GM21526 (cell line): ENCODE measurements around the gene SDC1.
"Not testable (repeated sequence)": the region's sequence is repeated elsewhere in the genome, so short reads cannot be mapped to it uniquely, and the experiment has no call there.

ENCODE experiments used
- ATAC-seq: cut with Tn5 transposase; IDR thresholded peaks from one replicate; pipeline ENCODE4 v1.9.1; 2021; ENCODE audit warnings: moderate library complexity; ENCODE audit not compliant: unreplicated experiment, low FRiP score

The SDC1 gene, protein sequence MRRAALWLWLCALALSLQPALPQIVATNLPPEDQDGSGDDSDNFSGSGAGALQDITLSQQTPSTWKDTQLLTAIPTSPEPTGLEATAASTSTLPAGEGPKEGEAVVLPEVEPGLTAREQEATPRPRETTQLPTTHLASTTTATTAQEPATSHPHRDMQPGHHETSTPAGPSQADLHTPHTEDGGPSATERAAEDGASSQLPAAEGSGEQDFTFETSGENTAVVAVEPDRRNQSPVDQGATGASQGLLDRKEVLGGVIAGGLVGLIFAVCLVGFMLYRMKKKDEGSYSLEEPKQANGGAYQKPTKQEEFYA

DNA sequence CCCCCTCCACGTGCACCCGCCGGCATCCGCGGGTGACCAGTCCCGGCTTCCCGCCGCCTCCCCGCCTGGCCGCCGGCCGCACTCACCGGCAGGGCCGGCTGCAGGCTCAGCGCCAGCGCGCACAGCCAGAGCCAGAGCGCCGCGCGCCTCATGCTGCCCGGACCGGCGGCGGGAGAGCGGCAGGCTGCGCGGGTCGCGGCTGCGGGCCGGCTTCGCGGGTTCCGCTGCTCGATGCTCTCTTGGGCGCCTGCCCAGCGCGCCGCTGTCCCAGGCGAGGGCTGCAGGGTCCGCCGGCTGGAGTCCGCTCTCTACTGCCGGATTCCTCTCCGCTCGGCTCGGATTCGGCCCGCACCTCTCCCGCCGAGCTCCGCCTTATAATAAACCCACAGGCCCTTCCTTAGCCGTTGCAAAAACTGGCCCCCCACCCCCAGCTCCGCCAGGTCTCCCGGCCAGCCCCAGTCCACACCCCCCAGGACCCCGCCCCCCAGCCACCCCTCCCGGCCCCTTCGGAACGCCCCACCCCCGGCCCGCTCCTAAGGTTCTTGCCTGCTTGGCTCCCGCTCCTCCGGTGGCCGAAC, at the start of gene SDC1:
SDC1 (minus strand) TSS at position 415 of the 578 bp plus-strand sequence; CDS start at position 152, 263 bp downstream.
- peak; percentile 11 for ATAC-seq

DNA sequence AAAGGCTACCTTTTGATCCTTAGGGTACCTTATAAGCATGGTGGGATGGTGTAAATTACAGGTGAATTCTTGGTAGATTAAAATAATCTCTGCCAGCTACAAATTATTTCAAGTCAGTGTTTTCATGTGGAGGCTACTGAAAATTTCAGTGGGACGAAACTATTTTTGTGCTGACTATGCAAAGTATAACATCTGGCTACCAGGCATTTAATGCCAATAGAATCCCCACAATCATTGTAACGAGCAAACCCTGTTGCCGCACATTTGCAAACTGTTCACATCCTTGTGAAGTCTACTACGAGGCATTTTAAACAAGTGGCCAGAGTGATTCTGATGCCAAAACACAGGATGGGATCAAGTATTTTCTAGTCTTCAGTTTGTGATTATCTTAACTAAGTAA, 48.1 kb upstream of the SDC1 start:
- ATAC-seq, result no peak

DNA sequence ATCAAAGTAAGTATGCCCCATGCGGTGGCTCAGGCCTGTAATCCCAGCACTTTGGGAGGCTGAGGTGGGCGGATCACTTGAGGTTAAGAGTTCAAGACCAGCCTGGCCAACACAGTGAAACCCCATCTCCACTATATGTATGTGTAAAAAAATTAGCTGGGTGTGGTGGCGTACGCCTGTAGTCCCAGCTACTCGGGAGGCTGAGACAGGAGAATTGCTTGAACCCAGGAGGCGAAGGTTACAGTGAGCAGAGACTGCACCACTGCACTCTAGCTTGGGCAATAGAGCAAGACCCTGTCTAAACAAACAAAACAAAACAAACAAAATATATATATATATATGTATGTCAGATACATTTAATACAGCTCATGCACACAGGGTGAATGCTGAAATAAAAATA, 43.4 kb upstream of the SDC1 start:
- not testable (repeated sequence) for ATAC-seq

DNA sequence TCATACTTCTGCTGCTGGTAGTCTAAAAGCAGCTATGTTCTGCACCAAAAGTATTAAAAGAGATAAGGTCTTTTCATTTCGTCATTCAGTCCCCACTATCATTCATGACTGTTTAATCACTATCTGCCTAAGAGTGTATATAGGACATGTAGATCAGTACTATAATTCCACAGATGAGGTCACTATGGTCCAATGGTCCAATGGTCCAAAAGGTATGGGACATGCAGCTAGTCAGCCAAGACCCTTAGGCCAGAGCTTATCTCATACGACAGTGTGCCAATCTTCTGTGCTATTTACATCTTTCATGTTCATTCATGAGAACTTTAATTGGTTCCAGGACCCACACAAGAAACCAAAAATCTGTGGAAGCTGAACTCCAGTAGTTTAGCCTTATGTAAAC, 42.6 kb upstream of the SDC1 start:
- ATAC-seq, result no peak

DNA sequence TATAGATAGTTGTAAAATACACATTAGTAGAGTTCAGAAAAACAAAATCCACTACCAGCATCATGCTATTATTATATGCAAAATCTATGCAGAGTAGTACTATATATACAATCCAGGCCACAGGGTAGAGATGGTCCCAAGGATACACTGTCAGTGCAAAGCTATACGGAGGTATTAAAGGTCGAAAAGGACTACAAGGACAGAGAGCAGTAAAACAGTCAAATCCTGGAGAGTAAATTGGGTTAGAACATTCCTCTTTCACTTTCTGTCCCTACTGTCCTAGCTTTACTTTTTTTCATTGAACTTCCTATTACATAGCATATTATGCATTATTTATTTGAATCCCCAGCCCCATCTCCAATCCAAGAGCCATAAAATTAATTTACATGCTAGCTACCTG, 39.7 kb upstream of the SDC1 start:
- ATAC-seq, result no peak

DNA sequence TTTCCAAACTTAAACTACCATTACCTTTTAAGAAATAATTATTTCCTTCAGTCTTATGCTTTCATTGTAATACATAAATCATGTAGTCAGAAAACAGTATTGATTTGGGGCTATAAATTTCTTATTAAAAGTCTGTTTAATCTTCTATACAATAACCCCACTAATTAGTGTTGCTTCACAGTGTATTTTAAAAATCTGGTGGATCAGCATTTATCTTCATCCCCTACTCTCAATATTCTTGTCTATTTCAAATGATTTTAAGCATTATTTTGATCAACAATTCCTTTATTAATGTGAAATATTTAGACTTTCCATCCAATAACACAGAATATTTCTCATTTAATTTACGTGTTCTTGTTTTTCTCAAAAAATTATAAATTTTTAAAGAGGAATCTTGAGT, 32.5 kb upstream of the SDC1 start:
- no peak for ATAC-seq

DNA sequence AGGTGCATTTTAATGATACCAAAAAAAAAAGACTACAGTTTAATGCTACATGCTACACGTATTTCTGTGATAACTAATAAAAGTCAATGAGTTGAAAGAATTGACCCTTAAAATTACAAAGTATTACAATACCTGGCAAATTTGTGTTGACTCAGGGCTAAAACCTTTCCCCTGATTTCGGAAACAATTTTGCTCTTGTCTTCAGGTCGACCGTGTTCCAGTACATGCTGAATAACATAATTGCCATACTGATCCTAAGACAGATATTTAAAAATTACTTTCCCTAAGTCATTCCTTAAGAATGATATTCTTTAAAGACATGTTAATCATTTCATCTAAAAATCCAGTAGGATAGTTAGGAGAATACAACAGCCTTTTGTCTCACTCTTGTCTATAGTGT, 29.8 kb upstream of the SDC1 start:
- ATAC-seq, result no peak

DNA sequence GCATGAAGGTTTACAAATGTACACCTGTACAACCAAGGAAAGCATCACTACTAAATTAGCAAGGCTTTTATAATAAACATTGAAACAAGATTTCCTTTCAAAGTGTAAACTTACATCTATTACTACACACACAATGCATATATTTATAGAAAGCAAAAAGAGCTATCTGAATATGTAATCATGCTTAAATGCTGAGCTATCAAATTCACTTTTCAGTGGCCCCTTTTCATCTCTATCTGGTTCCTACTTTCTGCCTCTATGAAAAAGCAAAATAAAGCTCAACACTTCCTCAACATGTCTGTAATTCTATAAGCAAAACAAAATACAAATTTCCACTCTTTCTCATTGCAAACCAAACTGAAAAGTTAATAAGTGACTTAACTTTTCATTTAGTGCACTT, 25.5 kb upstream of the SDC1 start:
- ATAC-seq, result no peak

DNA sequence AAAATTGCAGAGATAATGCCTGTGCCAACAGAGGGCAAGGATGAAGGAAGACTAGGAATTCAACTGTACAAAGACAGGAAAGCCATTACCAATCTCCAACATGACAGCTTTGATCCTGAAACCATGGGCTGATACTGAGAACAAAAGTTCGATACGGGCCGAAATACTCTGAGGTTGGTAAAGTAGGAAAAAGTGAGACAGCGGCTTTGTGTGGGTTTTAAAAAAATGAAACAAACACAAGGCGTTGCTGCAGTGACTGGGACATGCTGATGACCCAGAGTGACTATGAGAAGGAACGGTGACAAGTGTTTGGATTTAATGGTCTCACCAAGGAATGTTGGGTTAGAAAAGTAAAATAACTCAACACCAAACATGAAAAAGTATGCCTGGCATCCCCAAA, 24.2 kb upstream of the SDC1 start:
- ATAC-seq, result no peak

DNA sequence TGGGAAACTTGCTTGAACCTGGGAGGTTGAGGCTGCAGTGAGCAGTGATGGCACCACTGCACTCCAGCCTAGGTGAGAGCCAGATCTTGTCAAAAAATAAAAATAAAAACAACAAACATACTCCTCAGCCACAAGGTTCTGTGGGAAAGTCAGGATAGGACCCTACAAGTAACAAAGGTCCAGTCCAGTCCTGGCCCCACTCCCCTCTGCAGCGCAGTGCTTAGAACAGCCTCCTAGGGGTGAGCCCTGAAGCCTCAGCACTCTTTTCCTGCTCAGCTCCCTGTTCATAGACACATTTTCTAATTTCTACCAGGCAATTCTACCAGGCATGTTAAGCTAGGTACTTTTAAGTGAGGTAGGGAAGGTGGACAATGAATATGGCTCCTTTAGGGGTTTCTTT, 22.2 kb upstream of the SDC1 start:
- ATAC-seq, result no peak

DNA sequence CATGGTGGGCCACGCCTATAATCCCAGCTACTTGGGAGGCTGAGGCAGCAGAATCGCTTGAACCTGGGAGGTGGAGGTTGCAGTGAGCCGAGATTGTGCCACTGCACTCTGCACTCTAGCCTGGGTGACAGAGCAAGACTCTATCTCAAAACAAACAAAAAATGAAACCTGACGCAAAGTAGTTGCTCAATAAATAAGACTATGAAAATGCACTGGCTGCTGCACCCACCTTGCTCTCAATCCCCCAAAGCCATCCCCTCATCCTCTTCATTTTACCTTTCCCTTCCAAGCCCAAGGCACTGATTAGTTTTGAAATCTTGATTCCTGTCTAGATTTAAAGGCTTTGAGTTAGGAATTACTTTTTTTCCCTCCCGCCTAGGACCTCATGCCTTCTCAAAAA, 18.7 kb upstream of the SDC1 start:
- ATAC-seq, result not testable (repeated sequence)

DNA sequence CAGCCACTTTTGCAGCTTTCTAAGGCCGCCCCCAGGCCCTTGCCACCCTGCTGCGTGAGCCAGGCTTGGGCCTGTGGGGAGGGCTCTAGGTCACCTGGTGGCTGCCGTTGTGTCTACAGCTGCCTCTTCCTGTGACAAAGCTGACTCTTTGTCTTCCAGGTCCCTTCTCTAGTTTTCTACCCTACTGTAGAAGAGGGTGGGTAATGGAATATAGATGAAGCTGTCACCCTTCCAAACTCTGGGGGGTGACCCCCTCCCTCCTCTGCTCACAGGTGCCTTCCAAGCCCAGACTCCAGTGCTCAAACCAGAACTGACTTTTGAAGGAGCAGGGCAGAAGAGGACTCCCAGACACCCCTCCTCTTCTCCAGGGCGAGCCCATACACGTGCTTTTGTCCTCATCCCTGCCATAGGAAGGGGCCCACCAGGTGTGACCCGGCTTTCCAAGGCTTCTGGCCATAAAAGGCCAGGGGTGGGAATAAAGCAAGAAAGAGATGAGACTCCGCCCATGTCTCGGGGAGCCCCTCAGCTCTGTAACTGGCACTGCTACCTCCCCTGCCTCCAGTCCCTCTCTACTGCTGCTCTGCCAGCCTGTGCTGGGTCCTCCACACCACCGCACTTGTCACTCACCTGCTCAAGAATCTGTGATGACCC, 17.9 kb upstream of the SDC1 start:
- ATAC-seq, result no peak

DNA sequence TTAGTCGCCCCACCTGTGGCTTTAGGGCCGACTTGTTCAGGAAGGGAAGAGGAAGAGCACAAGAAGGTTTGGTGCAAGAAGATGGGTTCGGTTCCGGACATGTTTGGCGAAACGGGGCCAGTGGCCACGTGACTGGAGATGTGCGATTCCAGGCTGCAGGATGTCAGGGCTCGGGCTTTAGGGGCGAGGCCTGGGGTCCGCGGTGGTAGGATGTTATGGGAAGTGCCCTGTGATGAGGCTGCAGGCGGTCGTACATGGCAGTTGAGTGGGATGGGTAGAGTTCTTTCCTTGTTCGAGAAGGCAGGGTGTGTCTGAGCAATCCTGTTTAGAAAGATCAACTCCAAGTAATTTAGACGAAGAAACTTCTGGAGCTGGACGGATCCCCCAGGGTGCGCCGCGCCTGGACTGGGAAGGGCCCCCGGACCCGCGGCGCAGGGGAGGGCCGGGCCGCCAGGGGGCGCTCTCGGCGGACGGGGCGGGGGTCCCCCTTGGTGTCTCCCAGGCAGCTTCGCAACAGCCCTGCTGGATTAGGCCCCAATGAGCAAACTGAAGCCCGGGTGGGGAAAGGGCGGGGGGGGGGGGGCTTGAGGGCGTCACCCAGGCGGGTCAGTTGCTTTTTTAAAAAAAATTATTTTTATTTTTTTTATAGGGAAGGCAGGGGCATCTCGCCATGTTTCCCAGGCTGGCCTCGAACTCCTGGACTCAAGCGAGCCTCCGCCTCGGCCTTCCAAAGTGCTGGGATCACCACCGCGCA, 17.2 kb upstream of the SDC1 start:
- no peak for ATAC-seq

DNA sequence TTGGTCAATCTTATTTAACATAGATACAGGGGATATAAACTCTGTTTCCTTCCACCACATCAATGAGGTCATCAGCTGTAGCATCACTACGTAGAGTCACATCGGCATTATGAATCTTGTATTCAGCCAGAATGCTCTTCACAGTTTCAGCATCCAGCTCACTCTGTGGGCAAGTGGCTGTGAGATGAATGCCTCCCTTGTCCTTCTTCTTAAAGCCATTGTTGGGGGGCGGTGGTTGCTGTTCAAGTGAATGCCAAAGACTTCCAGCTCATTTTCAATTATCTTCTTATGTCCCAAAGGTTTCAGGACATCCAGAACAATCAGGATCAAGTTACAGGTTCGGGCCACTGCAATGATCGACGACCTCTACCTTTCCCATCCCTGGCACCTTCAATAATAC, 15.4 kb upstream of the SDC1 start:
- not testable (repeated sequence) for ATAC-seq

DNA sequence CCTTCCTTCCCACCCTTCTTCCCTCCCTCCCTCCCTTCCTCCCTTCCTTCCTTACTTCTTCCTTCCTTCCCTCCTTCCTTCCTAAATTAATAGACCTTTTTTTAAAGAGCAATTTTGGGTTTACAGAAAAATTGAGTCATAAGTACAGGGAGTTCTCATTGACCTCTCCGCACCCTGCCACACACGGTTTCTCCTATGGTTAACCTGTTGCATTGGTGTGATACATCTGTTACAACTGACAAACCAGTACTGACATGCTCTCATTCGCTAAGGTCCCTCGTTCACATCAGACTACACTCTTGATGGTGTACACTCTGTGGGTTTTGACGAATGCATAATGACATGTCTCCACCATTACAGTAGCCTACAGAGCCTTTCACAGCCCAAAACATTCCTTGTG, 11.6 kb upstream of the SDC1 start:
- no peak for ATAC-seq

DNA sequence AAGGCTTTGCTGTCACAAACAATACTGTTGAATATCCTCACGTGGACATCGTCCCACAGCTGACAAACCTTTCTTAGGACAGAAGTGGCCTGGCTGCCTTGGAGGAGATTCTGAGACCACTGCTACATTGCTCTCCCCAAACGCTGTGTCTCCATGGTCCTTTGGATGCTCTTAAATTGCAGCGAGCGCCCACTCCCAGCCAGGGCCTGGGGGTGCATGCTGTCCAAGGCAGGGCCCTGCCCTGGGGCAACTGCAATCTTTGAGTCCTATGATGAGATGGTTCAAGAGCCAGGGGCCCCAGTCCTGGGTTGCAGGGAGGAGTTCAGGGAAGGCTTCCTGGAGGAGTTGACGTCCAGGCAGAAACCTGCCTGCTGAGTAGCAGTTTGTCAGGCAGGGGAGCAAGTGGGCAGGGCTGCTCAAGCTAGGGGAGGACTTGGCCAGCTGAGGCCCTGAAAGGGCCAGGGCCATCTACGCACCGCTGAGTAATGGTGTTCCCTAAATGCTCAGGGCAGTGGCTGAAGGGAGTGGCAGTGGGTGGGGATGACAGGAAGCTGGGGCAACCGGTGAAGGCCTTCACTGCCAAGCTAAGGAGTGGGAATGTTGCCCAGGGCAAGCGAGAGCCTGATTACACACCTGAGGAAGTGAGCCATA, 10.8 kb upstream of the SDC1 start:
- no peak for ATAC-seq

DNA sequence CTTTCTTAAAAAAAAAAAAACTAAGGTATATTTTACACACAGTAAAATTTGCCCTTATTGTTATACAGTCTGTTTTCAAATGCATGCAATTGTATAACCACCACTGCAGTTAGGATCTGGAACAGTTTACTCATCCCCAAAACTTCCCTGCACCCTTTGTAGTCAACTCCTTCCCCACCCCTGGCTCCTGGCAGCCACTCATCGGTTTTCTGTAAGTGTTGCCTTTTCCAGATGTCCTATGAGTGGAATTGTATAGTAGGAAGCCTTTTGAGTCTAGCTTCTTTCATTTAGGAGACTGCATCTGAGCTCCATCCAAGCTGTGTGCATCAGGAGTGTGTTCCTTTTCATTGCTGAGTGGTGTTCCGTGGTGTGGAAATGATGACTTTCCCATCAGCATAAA, 9.7 kb upstream of the SDC1 start:
- ATAC-seq, result not testable (repeated sequence)

DNA sequence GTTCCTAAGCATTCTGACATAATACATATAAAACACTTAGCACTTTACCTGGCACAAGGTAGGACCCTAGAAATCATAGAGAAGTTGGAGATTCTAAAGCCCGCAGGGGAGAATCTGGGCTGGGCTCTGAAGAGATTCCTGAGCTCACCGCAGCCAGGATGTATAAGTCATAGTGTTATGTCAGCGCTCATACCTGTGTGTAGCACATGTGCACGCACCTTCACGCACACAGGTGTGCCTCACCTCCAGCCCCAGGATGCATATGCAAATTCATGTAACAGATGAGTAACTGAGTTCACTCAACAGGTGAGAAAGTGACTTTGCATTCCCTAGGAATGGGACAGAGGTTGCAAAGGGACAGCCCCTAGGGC, 7.9 kb upstream of the SDC1 start:
- ATAC-seq, result no peak

DNA sequence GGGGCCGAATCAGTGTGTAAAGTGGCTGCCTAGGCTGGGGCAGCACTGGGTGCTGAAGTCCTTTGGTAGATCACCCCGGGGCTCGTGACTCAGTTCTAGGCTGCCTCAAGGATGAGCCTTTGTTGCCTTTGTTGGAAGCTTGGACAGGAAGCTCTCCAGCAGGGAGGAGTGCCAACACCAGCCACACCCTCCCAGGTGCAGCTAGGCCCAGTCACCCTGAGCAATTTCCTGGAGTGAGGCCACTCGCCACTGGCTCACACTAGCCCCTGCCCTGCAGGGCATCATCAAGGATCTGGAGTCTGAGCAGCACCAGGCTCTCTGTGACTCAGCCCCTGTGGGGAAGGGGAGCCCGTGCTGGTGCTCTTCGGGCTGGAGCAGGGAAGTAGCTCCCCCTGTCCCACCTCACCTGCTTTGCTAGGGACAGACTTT, 6.7 kb upstream of the SDC1 start:
- ATAC-seq, result no peak

DNA sequence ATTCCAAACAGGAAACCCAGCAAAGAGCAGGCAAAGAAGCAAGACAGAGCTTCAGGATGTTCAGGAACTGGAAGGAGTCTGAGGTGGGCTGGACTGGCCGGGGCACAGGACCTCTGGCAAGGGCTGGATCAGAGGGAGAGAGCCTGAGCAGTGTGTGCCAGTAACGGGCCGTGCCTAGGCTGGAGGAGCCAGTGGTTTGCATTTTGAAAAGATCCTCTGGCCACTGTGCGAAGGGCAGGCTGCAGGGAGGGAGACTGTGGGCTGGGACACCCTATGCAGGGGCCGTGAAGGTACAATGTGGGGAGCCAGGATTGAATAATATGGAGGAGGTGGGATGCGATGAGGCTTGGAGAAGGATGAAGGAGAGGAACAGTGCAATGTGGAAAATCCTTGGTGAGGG, 6.2 kb upstream of the SDC1 start:
- ATAC-seq, result no peak

DNA sequence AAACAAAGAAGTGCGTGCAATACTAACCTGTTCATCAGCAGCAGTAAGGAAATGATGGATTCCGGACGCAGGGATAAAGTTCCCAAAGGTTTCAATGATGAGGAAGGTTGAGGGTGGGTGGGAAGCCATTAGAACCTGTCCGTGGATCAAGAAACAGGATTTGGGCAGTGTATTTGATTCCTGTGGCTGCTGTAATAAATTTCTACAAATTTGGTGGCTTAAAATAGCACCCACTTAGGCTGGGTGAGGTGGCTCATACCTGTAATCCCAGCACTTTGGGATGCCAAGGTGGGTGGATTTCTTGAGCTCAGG, 5.1 kb upstream of the SDC1 start:
- no peak for ATAC-seq
